Limb (tissue), 2 donors: ENCODE data around the gene TRIO.

ENCODE experiments used
- DNase-seq, 2 donors: peaks; one replicate each; pipeline ENCODE4 v3.0.0-alpha.2; 2016; ENCODE audit errors: extremely low spot score in 2 of 2

Gene TRIO

DNA sequence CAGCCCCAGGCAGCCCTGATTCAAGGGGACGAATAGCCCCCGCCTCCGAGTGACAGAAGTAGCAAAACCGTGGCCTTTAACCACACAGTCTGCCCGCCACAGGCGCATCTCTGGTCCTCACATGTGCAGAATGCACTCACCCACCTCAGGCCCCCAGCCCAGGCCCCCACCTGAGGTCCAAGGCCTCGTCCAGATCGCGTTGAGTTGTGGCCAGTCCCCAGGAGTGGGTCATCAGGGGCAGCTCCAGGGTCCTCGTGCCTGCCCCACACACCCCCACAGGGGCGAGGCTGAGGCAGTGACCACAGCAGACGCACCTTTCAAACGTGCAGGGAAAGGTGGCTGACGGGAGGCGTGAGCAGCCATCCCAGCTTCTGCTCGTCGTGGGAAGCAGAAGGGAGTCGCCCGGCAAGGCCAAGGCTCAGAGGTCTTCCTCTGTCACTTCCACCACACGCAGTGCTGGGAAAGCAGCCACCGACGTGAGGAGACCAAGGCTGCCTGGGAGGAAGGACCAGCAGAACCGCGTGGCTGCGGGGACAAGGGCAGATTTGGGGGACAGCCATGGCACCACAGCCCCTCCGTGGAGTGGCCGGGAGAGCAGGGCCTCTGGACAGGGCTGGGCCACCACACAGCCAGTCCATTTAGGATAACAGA is 360.7 kb downstream of the TRIO start:
- DNase-seq = no peak

DNA sequence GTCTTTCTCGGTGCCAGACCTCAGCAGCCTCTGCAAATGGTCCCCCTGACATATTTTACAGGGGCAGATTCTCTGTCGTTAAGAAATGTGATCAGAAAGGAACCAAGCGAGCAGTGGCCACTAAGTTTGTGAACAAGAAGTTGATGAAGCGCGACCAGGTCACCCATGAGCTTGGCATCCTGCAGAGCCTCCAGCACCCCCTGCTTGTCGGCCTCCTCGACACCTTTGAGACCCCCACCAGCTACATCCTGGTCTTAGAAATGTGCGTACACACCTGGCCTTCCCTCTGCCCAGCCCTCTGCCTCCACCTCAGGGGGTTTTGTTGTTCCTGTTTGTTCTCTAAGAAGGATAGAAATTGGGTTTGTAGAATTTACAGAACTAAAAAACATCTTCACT is 361.2 kb downstream of the TRIO start:
- no peak for DNase-seq

DNA sequence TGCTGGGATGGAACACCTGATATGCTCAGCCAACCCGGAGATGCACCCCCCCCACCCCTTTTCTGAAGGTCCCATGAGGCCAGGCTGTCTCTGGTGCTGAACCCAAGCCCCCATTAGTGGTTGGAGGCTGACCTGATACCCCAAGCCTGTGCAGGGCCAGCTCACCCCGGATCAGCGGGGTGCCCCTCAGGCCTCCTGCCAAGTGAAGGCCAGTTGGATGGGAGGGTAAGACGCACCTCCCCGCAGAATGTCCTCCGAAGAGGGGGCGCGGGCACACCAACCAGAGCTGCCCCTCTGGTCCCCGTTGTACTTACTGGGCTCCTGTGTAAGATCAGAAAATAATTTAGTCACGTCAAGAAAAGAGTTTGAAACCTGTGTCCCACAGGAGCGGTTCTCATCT is 361.7 kb downstream of the TRIO start:
- DNase-seq = no peak

DNA sequence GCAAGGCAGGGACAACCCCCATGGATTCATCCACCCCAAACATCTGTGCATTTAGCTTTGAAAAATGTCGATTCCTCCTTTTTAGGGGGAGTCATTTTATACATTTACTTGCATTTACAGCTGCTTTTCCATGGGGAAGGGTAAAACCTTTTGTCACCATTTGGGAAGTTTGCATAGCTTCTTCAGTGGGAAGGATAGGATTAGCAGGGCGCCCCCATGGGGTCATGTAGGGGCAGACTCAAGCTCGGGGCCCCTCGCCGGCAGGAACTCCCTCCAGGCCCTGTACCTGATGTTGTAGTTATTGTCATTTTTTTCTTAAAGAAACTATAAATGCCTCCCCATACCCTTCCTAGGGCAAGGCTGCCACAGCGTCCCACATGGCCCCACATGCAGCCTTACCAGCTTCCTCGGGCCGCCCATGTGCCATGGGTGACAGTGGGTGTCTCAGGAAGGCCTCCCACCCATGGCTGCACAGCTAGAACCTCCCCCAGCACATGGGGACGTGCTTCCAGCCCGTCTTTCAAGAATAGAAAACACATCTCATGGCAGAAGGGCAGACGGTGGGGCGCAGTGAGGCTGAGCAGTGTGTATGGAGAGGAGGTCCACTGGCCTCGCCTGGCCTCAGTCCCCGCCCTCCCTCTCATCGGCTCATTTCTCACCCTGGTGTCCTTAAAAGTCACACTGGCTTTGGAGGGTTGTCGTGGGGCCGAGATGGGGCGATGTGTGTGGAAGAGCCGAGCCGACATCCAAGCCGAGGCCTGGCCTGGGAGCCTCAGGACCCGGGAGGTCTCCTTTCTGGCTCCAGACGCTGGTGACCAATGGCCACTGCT is 362.4 kb downstream of the TRIO start:
- DNase-seq = no peak

DNA sequence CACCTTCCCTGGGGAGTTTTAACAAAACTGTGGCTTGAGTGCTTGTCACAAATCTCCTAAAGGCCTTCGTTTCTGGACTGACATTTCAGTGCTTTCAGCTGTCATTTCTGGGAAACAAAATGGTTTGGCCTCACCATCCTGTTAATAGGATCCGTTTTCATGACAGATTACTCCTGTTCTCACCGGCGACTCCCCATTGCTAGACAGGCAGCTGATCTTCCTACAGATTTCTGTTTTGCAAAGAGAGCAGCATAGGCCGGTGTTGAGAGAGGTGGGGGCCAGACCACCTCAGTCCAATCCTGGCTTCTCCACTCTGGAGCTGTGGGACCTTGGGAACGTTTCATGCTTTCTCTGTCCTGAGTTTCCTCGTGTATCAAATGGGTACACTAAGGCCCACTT is 363.0 kb downstream of the TRIO start:
- no peak for DNase-seq

DNA sequence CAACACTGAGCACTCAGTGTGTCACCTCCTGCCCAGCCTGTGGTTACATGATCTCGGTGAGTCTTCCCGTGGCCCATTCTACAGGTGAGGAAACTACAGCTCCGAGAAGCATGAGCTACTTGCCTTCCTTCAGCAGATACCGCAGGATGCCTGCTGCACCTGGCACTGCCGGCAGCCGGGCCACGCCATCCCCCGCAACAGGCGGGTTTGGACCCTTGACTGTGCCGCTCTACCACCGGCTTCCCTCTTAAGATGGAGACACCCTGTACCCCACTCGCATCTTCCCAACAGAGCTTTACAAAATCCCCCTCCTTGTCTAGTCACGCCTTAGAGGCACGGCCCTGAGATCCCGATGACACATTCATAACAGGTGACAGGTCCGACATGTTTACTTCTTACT is 363.5 kb downstream of the TRIO start:
- no peak for DNase-seq

DNA sequence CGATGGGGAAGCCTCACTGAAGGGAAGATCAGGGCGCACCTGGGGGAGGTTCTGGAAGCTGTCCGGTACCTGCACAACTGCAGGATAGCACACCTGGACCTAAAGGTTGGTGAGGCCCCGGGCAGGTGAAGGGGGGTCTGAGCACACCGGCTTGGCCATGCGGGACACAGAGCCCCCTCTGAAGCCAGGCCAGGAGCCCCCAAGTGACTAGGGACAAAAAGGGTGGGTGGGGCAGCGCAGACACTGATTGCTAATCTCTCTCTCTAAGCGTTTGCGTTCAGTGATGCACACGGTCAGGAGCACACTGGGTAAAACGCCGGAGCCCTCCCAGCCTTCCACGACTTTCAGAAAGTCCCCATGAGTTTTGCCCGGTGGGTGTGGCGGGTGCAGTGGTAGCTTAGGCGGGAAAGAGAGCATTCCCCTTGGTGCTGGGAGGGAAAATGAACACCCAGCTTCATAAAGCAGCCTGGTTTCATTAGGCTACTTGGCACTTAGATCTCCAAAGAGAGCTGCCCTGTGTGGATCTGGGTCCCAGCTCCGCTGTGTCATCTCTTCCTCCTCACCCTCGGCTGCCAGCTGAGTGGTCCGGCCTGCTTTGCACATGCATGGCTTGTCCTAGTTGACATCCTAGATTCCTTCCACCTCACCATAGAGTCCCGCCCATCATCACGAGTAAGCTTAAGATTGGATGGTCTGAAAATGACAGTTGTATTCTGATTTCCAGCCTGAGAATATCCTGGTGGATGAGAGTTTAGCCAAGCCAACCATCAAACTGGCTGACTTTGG is 364.2 kb downstream of the TRIO start:
- no peak for DNase-seq

DNA sequence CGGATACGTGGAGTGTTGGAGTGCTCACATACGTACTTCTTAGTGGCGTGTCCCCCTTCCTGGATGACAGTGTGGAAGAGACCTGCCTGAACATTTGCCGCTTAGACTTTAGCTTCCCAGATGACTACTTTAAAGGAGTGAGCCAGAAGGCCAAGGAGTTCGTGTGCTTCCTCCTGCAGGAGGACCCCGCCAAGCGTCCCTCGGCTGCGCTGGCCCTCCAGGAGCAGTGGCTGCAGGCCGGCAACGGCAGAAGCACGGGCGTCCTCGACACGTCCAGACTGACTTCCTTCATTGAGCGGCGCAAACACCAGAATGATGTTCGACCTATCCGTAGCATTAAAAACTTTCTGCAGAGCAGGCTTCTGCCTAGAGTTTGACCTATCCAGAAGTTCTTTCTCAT is 364.9 kb downstream of the TRIO start:
- DNase-seq = no peak

DNA sequence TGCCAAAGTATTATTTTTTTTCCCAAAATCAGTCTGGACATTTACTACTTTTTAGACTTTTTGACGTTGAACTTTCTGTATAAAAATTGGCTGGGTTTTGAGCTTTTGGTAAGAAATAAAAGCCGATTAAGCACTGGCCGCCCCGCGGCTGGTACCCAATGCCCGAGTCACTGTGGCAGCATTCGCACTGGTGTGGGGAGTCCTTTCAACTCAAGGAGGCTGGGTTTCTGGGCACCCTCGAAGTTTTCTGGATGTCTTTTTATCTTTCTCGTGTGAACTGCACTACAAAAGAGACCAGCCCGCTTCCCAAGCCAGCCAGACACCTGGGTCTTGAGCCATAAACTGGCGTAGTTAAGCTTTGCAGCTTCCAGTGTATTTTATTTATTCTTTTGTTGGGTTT is 366.4 kb downstream of the TRIO start:
- DNase-seq = no peak

DNA sequence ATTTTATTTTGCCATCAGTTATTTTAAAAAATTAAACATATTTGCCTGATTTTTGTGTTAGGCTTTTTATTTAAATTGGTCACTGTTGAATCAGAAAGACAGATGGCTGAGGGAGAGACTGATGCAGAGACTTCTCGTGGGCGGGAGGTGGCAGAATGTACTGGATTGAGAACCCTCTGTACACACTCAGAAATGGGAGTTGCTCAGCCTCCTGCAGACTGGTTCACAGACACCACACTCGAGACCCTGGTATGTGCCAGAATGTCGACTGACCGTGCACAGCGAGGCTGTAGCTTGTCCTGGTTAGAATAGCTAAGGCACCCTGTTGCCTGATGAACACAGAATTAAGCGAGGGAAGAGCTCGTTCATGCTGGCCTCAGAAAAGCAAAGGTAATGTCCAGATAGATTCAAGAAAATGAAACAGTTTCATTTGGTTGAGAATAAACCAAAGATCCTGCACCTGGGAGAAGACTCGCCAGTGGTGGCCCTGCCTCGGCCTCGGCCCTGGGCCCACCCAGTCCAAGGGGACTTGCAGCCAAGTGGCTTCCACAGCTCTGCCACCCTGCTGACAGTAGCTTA is 367.1 kb downstream of the TRIO start:
- DNase-seq = no peak

DNA sequence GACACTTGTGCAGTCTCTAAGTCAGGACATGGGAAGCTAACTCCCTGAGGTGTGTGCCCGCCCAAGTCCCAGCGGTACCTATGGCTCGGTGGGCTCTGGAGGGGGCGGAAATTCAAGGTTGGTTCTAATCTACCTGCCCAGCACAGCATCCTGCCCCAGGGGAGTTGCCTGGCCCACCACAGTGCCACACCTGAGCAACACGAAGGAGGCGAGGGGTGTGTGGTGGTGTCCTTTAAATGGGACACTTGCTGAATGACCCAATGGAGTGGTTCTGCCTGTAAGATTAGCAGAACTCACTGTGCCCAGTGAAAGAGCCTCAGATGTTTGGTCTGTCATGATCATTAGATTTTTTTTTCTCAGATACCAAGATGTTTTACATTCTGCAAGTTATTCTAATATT is 367.7 kb downstream of the TRIO start:
- DNase-seq = no peak

DNA sequence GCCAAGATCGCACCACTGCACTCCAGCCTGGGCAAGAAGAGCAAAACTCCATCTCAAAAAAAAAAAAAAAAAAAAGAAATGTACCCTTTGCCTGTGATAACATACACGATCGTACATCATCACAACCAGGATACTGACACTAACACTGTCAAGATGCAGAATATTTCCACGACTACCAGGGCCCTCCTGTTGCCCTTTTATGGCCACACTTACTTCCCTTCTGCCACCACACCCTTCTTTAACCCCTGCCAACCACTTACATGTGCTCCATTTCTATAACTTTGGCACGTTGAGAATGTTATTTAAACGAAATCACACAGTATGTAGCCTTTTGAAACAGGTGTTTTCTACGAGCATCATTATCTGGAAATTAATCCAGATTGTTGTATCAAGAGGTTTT is 369.4 kb downstream of the TRIO start:
- DNase-seq = no peak

DNA sequence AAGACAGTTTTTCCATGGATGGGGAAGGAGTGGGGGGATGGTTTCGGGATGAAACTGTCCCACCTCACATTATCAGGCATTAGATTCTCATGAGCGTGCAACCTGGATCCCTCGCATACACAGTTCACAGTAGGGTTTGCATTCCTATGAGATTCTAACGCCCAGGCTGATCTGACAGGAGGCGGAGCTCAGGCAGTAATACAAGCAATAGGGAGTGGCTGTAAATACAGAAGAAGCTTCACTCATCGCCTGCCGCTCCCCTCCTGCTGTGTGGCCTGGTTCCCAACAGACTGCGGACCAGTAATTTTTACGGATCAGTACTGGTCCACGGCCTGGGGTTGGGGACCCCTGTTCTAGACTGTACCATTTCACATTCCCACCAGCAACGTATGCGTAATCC is 370.1 kb downstream of the TRIO start:
- DNase-seq = no peak

DNA sequence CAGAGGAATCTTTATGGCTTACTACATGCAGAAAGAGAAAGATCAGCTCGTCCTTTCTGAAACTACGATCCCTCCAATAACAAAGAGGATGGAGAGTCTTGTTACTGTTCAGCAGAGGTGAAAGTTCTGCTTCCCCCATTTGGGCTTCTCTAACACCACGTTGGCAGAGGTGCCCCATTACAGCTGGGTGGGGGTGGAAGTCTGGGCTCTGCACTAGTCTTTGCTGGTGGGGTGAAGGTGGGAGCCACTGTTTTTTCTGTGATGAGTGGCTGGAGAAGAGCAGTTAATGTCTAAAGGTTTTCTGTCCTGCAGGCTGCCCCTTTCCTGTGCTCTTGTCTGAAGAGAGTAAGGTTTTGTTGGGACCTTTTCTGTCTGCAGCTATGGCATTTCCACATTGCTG is 373.8 kb downstream of the TRIO start:
- DNase-seq = no peak

DNA sequence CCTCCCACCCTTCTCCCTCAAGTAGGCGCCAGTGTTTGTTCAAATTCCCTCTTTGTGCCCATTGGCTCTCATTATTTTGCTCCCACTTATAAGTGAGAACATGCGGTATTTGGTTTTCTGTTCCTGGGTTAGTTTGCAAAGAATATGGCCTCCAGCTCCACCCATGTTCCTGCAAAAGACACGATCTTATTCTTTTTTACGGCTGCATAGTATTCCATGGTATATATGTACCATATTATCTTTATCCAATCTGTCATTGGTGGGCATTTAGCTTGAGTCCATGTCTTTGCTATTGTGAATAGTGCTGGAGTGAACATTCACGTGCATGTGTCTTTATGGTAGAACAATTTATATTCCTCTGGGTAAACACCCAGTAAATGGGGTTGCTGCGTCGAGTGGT is 375.5 kb downstream of the TRIO start:
- DNase-seq = no peak

DNA sequence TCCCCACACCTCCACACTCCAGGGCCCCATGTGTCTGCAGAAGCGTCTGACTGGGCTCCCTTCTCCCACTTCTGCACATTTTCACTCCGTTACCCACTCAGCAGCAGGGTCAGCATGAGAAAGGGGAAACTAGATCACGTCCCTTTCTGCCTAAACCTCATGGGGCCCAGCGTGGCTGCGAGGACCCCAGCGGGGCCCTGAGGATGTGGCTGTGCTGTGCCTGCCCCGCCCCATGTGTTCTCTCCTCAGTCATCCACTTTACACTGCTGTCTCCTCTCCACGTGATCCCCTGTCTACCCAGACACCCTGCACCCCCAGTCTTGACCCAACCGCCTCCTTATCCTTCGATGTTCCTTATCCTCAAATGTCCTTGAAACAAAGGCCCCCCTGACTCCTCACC is 378.6 kb downstream of the TRIO start:
- DNase-seq = no peak

DNA sequence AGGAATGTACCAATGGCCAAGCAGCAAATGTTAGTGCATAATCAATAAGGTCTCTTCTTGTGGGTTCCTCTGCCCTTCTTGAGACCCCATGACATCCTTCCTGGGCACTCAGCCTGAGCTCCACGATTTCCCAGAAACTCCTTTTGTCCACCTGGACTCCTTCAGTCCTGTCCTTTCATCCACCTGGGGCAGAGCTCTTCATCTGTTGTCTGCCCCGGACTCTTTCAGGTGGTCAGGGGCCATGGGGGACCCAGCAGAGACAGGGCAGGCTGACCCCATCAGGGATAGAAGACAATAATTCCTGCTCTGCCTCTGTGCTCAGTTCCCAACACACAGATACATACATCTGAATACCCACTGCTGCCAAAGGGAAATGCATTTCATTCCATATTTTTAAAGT is 379.6 kb downstream of the TRIO start:
- no peak for DNase-seq

DNA sequence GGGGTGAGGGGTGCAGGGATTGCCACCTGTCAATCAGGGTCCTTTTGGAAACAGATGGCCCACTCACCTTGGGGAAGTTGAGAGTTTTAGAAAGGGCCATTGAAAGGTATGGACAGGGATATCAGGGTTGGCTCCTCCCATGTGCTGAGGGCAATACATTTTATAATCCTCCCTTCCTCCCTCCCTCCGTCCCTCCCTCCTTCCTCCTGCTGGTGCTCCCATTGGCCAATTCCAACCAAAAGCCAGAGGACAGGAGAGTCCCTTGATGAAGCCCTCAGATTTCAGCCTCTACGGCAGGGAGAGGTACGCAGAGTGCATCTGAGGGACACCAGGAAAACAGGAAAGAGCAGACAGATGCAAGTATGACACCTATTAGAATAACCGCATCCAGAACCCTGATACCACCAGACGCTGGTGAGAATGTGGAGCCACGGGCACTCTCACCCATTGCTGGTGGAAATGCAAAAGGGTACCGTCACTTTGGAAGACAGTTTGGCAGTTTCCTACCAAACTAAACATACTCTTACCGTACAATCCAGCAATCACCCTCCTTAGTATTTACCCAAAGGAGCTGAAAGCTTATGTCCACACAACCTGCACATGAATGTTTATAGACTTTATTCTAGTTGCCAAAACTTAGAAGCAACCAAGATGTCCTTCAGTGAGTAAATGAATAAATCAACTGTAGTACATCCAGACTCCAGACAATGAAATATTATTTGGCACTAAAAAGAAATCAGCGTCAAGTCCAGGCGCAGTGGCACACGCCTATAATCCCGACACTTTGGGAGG is 380.3 kb downstream of the TRIO start:
- DNase-seq = no peak

DNA sequence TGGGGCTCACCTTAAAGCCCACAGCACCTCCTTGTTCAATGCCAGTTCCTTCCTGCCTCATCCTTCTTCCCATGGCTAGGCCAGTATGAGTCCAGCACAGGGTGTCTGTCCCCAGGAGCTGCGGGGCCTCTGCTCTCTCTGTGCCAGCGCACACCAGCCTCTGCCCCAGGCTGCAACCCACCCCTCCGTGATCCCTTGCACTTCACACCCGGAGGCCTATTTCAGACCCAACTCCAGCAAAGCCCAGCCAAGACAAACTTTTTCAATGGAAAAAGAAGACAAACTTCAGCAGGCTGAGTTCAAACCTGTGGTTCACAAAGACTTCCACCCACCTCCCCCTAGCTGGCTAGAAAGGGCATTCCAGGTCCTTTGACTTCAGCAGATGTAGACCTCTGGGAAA is 382.3 kb downstream of the TRIO start:
- DNase-seq = no peak

DNA sequence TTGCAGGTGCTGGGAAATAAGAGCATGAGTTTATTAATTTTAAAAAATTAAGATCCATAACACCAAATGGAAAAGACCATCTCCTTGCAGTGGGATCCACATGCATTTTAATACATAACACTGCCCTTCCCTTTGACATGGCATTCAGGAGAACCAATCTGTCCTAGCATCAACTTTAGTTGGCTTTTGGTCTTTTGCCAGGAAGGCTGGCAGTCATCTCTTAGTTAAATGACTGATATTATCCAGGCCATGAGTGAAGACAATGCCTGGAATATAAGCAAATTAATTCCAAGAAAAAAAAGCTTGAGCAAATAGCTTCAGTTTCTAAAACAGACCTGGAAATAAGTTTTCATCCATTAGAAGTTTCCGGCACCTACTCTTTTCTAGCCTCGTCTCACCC is 383.4 kb downstream of the TRIO start:
- DNase-seq = no peak

DNA sequence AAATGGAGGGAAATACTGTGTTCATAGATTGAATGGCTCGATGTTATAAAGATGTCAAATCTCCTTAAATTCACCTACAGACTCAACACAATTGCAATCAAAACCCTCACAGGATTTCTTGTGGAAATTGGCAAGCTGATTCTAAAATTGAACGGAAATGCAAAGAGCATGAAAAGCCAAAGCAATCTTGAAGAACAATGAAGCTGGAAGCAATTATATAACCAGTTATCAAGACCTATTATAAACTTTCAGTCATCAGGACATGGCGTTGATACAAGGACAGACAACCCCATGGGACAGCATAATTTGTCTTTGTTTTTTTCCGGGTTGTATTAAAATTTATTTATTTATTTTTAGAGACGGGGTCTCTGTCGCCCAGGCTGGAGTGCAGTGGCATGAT is 385.0 kb downstream of the TRIO start:
- DNase-seq = no peak
